Neuronal stem cell (in vitro differentiated cells): ENCODE data around the gene C1orf35.

Experiments used
- DNase-seq: peaks from one replicate; pipeline ENCODE4 v3.0.0-alpha.2; 2013; ENCODE audit warnings: low spot score
- H2AFZ ChIP-seq: one replicate; pipeline ENCODE4 v1.6.1; 2013; ENCODE audit warnings: mild to moderate bottlenecking, low read length, inconsistent platforms
- H2AK5ac ChIP-seq: 2 replicates; pipeline ENCODE4 v1.6.1; 2013; ENCODE audit warnings: low read depth, mild to moderate bottlenecking, inconsistent platforms, low read length, moderate library complexity, mixed read lengths
- H2BK120ac ChIP-seq: 2 replicates; pipeline ENCODE4 v1.6.1; 2013; ENCODE audit warnings: low read depth, mild to moderate bottlenecking, inconsistent platforms, low read length, moderate library complexity, mixed read lengths
- H2BK12ac ChIP-seq: one replicate; pipeline ENCODE4 v1.6.1; 2013; ENCODE audit warnings: low read length, inconsistent platforms
- H2BK15ac ChIP-seq: 2 replicates; pipeline ENCODE4 v1.6.1; 2013; ENCODE audit warnings: mild to moderate bottlenecking, low read length, inconsistent platforms, mixed read lengths
- H2BK5ac ChIP-seq: one replicate; pipeline ENCODE4 v1.6.1; 2013; ENCODE audit warnings: inconsistent platforms, mild to moderate bottlenecking, low read length, moderate library complexity
- H3K14ac ChIP-seq: one replicate; pipeline ENCODE4 v1.6.1; 2013; ENCODE audit warnings: low read length, inconsistent platforms
- H3K18ac ChIP-seq: 2 replicates; pipeline ENCODE4 v1.6.1; 2013; ENCODE audit warnings: low read length, inconsistent platforms
- H3K23ac ChIP-seq: 2 replicates; pipeline ENCODE4 v1.6.1; 2013; ENCODE audit warnings: low read depth, mild to moderate bottlenecking, mixed read lengths, low read length, inconsistent platforms; ENCODE audit not compliant: poor library complexity
- H3K27ac ChIP-seq: replicated peaks from 3 replicates; pipeline ENCODE4 v1.5.1; 2013; ENCODE audit warnings: low read length, inconsistent platforms
- H3K27me3 ChIP-seq, 3 experiments: 2 replicates each; pipeline ENCODE4 v1.6.1; 2013; ENCODE audit warnings: low read length in 3 of 3, mild to moderate bottlenecking in 2 of 3, inconsistent platforms in 1 of 3, low read depth in 1 of 3, mixed read lengths in 1 of 3, moderate library complexity in 1 of 3; ENCODE audit not compliant: control insufficient read depth in 3 of 3, insufficient read depth in 3 of 3
- H3K36me3 ChIP-seq, 2 donors: replicated peaks in 1 of 2; 2 replicates each; pipeline ENCODE4 v1.6.1; 2013; ENCODE audit warnings: low read length in 2 of 2; ENCODE audit not compliant: control insufficient read depth in 2 of 2, insufficient read depth in 2 of 2
- H3K4ac ChIP-seq: 2 replicates; pipeline ENCODE4 v1.6.1; 2013; ENCODE audit warnings: inconsistent platforms, mild to moderate bottlenecking, low read length, moderate library complexity
- H3K4me1 ChIP-seq, 2 donors: 1 replicate in 1 of 2; 2 replicates in 1 of 2; pipeline ENCODE4 v1.6.1; 2013; ENCODE audit warnings: low read length in 2 of 2, low read depth in 1 of 2; ENCODE audit not compliant: control insufficient read depth in 2 of 2, insufficient read depth in 1 of 2
- H3K4me2 ChIP-seq: one replicate; pipeline ENCODE4 v1.6.1; 2013; ENCODE audit warnings: mild to moderate bottlenecking, low read length, inconsistent platforms; ENCODE audit not compliant: insufficient read depth, poor library complexity, severe bottlenecking
- H3K4me3 ChIP-seq, 2 donors: 2 replicates each; pipeline ENCODE4 v1.5.1; 2013; ENCODE audit warnings: low read length in 2 of 2, mild to moderate bottlenecking in 2 of 2, inconsistent platforms in 1 of 2, moderate library complexity in 1 of 2
- H3K79me1 ChIP-seq: one replicate; pipeline ENCODE4 v1.6.1; 2013; ENCODE audit warnings: low read depth, mild to moderate bottlenecking, inconsistent platforms, low read length, moderate library complexity
- H3K9ac ChIP-seq: one replicate; pipeline ENCODE4 v1.6.1; 2013; ENCODE audit warnings: mild to moderate bottlenecking, low read depth, low read length, inconsistent platforms; ENCODE audit not compliant: poor library complexity
- H3K9me3 ChIP-seq, 2 donors: replicated peaks in 1 of 2; 2 replicates each; pipeline versions ENCODE3 to v1.6.1; 2013; ENCODE audit warnings: low read length in 2 of 2, mild to moderate bottlenecking in 2 of 2, inconsistent platforms in 1 of 2, low read depth in 1 of 2, mixed read lengths in 1 of 2, moderate library complexity in 1 of 2; ENCODE audit not compliant: control insufficient read depth in 2 of 2, insufficient read depth in 1 of 2
- H4K8ac ChIP-seq: one replicate; pipeline ENCODE4 v1.6.1; 2013; ENCODE audit warnings: low read depth, mild to moderate bottlenecking, inconsistent platforms, low read length, moderate library complexity
- H4K91ac ChIP-seq: one replicate; pipeline ENCODE4 v1.6.1; 2013; ENCODE audit warnings: low read length, low read depth, mild to moderate bottlenecking, inconsistent platforms; ENCODE audit not compliant: poor library complexity
- WGBS, 2 donors: extraction: QIAGEN DNeasy Blood & Tissue Kit; methylation state at CpG; one replicate each; pipeline ENCODE4 v1.1.7; 2013; ENCODE audit warnings: missing lambda C conversion rate in 2 of 2, mixed read lengths in 1 of 2; ENCODE audit not compliant: insufficient read length in 2 of 2, insufficient replicate concordance in 1 of 2; ENCODE audit errors: extremely low coverage in 2 of 2; 5-methylcytosine and 5-hydroxymethylcytosine counted together

The C1orf35 gene

DNA sequence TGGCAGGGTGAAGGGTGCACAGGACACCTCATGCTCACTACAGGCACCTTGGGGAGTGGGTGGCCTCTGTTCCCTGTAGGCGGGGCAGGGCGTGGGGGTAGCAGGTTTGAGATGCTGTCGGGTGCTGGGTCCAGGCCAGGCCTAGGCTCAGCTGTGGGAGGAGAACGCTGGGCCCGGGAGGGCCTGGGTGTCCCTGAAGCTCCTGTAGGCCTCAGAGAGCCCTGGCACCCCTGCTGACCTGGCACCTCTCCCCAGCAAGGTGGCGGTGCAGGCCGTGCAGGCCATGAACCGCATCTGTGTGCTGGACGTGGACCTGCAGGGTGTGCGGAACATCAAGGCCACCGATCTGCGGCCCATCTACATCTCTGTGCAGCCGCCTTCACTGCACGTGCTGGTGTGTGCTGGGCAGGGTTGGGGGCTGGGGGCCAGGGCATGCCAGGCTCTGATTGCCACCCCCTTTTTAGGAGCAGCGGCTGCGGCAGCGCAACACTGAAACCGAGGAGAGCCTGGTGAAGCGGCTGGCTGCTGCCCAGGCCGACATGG is 44.1 kb upstream of the C1orf35 start:
- no peak overlapping the region for H3K4me2 ChIP-seq
- no peaks in the 10 kb centered on the region for H3K27me3 ChIP-seq
- H2BK5ac ChIP-seq: no peak overlapping the region
- H3K79me1 ChIP-seq: peaks cover 21% of the 10 kb centered on the region
- no peak overlapping the region for H3K9ac ChIP-seq
- H2BK15ac ChIP-seq: no peak overlapping the region
- no peak overlapping the region for H3K27ac ChIP-seq
- H2AFZ ChIP-seq: no peak overlapping the region
- DNase-seq: no peak
- no peak overlapping the region for H4K8ac ChIP-seq
- H3K18ac ChIP-seq: peak overlapping the region; percentile 28
- no peak overlapping the region for H3K14ac ChIP-seq
- H3K23ac ChIP-seq: peak overlapping the region; percentile 55
- no peaks in the 10 kb centered on the region for H3K9me3 ChIP-seq
- no peak overlapping the region for H2AK5ac ChIP-seq
- no peak overlapping the region for H3K4me3 ChIP-seq
- H4K91ac ChIP-seq: peak overlapping the region; percentile 85
- H3K4me1 ChIP-seq: peaks cover 9 to 19% of the 10 kb centered on the region in 2 donors
- no CpG with 5 or more reads among the region's 20 CpGs for WGBS, 2 donors
- no peak overlapping the region for H2BK12ac ChIP-seq
- no peak overlapping the region for H3K4ac ChIP-seq
- H2BK120ac ChIP-seq: no peak overlapping the region
- peaks cover 0 to 44% of the 10 kb centered on the region in 2 donors for H3K36me3 ChIP-seq

- Histone ChIP-seq H3K4me3 (no peak overlapping the region), H3K18ac (no peak overlapping the region), H3K36me3 (peaks cover 0 to 51% of the 10 kb centered on the region in 2 donors), H2BK15ac (no peak overlapping the region), H4K8ac (no peak overlapping the region), H3K4me2 (no peak overlapping the region), H3K79me1 (peaks cover 26% of the 10 kb centered on the region), H3K27me3 (no peaks in the 10 kb centered on the region), H3K14ac (no peak overlapping the region), H3K9me3 (no peaks in the 10 kb centered on the region), H4K91ac (no peak overlapping the region), H2AFZ (no peak overlapping the region), H2BK5ac (no peak overlapping the region), H3K4me1 (peaks cover 9 to 24% of the 10 kb centered on the region in 2 donors), H2BK120ac (no peak overlapping the region), H3K23ac (peak overlapping the region; percentile 55), H3K4ac (no peak overlapping the region), H3K9ac (no peak overlapping the region), H3K27ac (no peak overlapping the region), H2AK5ac (no peak overlapping the region), H2BK12ac (no peak overlapping the region)
- no peak for DNase-seq
- WGBS, 2 donors: no CpG with 5 or more reads among the region's 18 CpGs
These were observed 43.5 kb upstream of the C1orf35 start for GRCh38 chr1:228146417-228147150.

DNA sequence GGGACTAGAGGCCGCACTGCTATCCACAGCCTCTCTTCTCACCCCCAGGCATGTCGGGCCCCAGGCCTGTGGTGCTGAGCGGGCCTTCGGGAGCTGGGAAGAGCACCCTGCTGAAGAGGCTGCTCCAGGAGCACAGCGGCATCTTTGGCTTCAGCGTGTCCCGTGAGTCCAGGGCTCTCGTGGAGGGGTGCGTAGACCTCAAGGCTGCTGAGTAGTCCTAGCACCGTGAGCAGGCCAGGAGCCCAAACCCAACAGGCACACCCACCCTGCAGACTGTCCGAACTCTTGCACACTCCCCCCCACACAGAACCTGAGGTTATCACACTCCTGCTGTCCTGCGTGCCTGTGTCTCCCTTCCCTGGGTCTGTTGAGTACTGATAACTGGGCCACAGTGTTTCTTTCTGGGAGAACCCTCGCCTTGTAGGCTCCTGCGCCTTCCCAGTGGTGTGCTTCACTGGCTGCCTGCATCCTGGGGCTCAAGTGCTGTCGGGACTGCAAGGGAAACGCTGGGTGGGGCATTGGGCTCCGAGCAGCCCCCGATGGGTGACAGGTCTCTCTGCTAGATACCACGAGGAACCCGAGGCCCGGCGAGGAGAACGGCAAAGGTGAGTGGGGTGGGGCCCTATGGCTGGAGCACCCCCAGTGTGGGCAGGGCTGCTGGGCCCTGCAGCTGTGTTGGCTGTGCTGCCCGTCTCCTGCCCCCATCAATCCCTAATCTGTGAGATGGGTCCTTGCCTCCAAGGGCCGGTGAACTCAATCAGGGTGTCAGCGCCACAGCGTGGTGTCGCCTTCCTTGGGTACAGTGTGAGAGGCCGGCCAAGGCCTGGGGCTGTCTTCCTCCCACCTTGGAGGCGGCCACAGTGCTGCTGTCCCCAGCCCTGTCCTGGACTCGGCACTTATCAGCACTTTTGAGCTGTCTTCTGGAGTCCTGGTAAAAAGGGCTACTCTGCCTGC is 42.6 kb upstream of the C1orf35 start:
- Histone ChIP-seq H3K18ac (no peak overlapping the region), H3K36me3 (peaks cover 0 to 53% of the 10 kb centered on the region in 2 donors), H2BK120ac (no peak overlapping the region), H4K8ac (no peak overlapping the region), H2BK12ac (no peak overlapping the region), H3K4me2 (no peak overlapping the region), H3K9me3 (no peaks in the 10 kb centered on the region), H3K27me3 (no peaks in the 10 kb centered on the region), H3K4me3 (no peak overlapping the region), H3K79me1 (peaks cover 33% of the 10 kb centered on the region), H3K14ac (no peak overlapping the region), H3K4ac (no peak overlapping the region), H2AK5ac (no peak overlapping the region), H2BK15ac (no peak overlapping the region), H2AFZ (no peak overlapping the region), H3K9ac (no peak overlapping the region), H3K23ac (peak overlapping the region; percentile 31), H3K4me1 (peaks cover 14 to 28% of the 10 kb centered on the region in 2 donors), H2BK5ac (no peak overlapping the region), H4K91ac (no peak overlapping the region), H3K27ac (no peak overlapping the region)
- no peak for DNase-seq
- WGBS, 2 donors: no CpG with 5 or more reads among the region's 31 CpGs

DNA sequence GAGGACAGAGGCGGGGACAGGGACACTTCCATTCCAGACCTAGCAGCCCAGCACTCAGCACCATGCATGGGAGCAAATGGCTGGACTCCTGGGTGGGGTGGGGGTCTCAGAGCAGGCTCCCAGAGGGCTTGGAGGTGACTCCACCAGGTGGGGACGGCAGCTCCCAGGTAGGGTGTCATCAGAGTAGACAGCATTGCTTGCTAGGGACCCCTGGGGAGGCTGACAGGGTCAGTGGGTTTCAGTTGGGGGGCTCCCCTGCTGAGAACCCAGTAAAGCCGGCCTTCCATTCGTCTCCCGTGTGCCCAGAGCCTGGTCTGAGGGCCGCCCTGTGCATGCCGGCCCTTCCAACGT is 41.8 kb upstream of the C1orf35 start:
- Histone ChIP-seq H3K14ac (no peak overlapping the region), H3K9me3 (no peaks in the 10 kb centered on the region)
- no CpG with 5 or more reads among the region's 8 CpGs for WGBS, 2 donors

More for the DNA sequence above, 41.8 kb upstream of the C1orf35 start:
- Histone ChIP-seq H3K4me3 (no peak overlapping the region), H2BK12ac (no peak overlapping the region), H3K4me1 (peaks cover 14 to 21% of the 10 kb centered on the region in 2 donors), H4K8ac (no peak overlapping the region), H3K18ac (no peak overlapping the region), H3K4me2 (no peak overlapping the region), H3K27ac (no peak overlapping the region), H2BK5ac (no peak overlapping the region), H3K4ac (no peak overlapping the region), H3K23ac (no peak overlapping the region), H2BK120ac (no peak overlapping the region), H2BK15ac (no peak overlapping the region), H2AK5ac (no peak overlapping the region), H3K36me3 (peaks cover 0 to 53% of the 10 kb centered on the region in 2 donors), H3K27me3 (no peaks in the 10 kb centered on the region), H2AFZ (no peak overlapping the region), H3K9ac (no peak overlapping the region), H4K91ac (no peak overlapping the region), H3K79me1 (peaks cover 37% of the 10 kb centered on the region)
- DNase-seq: no peak
